HCT116 (cell line): ENCODE results near the gene ADGRL3. TPM values are rescaled to one million over a fixed set of nuclear protein-coding genes. Genes with fewer than 3 reads are reported as not detected.

Experiments
- ATAC-seq: fragments of 200-7000 bp; cut with Tn5 transposase; 2 replicates; pipeline ENCODE4 v1.9.1; 2020; ENCODE audit warnings: mild to moderate bottlenecking, moderate library complexity
- BruUV-seq: library from RNA; stranded (reverse); fragments of 400-500 nt; replicated peaks from 2 replicates; lab custom pipeline; 2021; lab: Mats Ljungman, UMichigan
- CTCF ChIA-PET: fragments of 300-600 bp; sonication (Branson Sonifier 250); formaldehyde crosslinking; loops from one replicate; lab custom pipeline; 2021; ENCODE audit warnings: antibody characterized with exemption; lab: Charles Lee
- POLR2A ChIA-PET: fragments of 300-600, 350-600 bp; sonication (Branson Sonifier 250); formaldehyde crosslinking; loops from one replicate; lab custom pipeline; 2021; ENCODE audit warnings: antibody characterized with exemption; lab: Charles Lee
- RAD21 ChIA-PET, 2 experiments: fragments of 300-600 bp; sonication (Branson Sonifier 250); formaldehyde crosslinking; loops; one replicate each; lab custom pipeline; 2023; ENCODE audit warnings: low total read pairs in 2 of 2; ENCODE audit not compliant: uncharacterized antibody in 2 of 2, unreplicated experiment in 2 of 2, low non-redundant PET in 1 of 2; lab: Charles Lee
- DNase-seq: peaks from one replicate; pipeline ENCODE4 v3.0.0-alpha.2; 2010; ENCODE audit warnings: low read depth, low spot score
- H2AFZ ChIP-seq: fragments of 200-600 bp; shearing (Covaris generic), sonication (generic); 2 replicates; pipeline ENCODE4 v1.6.1; 2017; ENCODE audit warnings: low read depth, mixed run types, mixed read lengths, antibody characterized with exemption, low read length; ENCODE audit not compliant: poor library complexity, severe bottlenecking
- H3K27ac ChIP-seq: 2 replicates; pipeline ENCODE4 v1.5.1; 2012; ENCODE audit warnings: low read depth, low read length
- H3K27me3 ChIP-seq: fragments of 200-600 bp; sonication (generic); 2 replicates; pipeline ENCODE4 v1.6.1; 2016; ENCODE audit warnings: mixed run types, low read length, mixed read lengths; ENCODE audit not compliant: insufficient read depth
- H3K36me3 ChIP-seq, 2 experiments: fragments of 200-500 bp in 1 of 2; fragments of 200-600 bp in 1 of 2; sonication (Bioruptor generic) in 1 of 2; sonication (generic) in 1 of 2; 2 replicates each; pipeline versions ENCODE4 v1.5.1 to v1.6.1; 2014 to 2016; ENCODE audit warnings: low read length in 2 of 2, inconsistent platforms in 1 of 2, mixed read lengths in 1 of 2, mixed run types in 1 of 2; ENCODE audit not compliant: insufficient read depth in 2 of 2, control insufficient read depth in 1 of 2
- H3K4me1 ChIP-seq, 2 experiments: fragments of 200-600 bp in 1 of 2; sonication (generic) in 1 of 2; 2 replicates each; pipeline versions ENCODE4 v1.5.1 to v1.6.1; 2012 to 2017; ENCODE audit warnings: low read length in 2 of 2, inconsistent platforms in 1 of 2, mild to moderate bottlenecking in 1 of 2, mixed read lengths in 1 of 2, mixed run types in 1 of 2, moderate library complexity in 1 of 2; ENCODE audit not compliant: insufficient read depth in 2 of 2, control insufficient read depth in 1 of 2
- H3K4me2 ChIP-seq: fragments of 200-600 bp; sonication (generic); 2 replicates; pipeline ENCODE4 v1.6.1; 2017; ENCODE audit warnings: mixed run types, low read length, mixed read lengths
- H3K4me3 ChIP-seq, 2 experiments: fragments of 200-600 bp in 1 of 2; sonication (generic) in 1 of 2; replicated peaks in 1 of 2; 2 replicates each; pipeline ENCODE4 v1.5.1; 2011 to 2016; ENCODE audit warnings: low read length in 2 of 2, control low read depth in 1 of 2, low read depth in 1 of 2, mild to moderate bottlenecking in 1 of 2, mixed read lengths in 1 of 2, mixed run types in 1 of 2
- H3K79me2 ChIP-seq: fragments of 200-600 bp; sonication (generic); 2 replicates; pipeline ENCODE4 v1.6.1; 2017; ENCODE audit warnings: mild to moderate bottlenecking, mixed run types, low read length, moderate library complexity, mixed read lengths; ENCODE audit not compliant: insufficient read depth
- H3K9ac ChIP-seq: fragments of 200-600 bp; sonication (generic); 2 replicates; pipeline ENCODE4 v1.6.1; 2016; ENCODE audit warnings: low read length, mixed read lengths
- H3K9me2 ChIP-seq: fragments of 200-600 bp; sonication (generic), shearing (Covaris generic); 2 replicates; pipeline ENCODE4 v1.6.1; 2017; ENCODE audit warnings: mixed run types, mild to moderate bottlenecking, moderate library complexity; ENCODE audit not compliant: insufficient read depth
- H3K9me3 ChIP-seq, 2 experiments: fragments of 200-500 bp in 1 of 2; fragments of 200-600 bp in 1 of 2; sonication (Bioruptor generic) in 1 of 2; sonication (generic) in 1 of 2; 2 replicates each; pipeline ENCODE4 v1.6.1; 2014 to 2017; ENCODE audit warnings: low read length in 2 of 2, mixed read lengths in 2 of 2, inconsistent platforms in 1 of 2, low read depth in 1 of 2, mild to moderate bottlenecking in 1 of 2, mixed run types in 1 of 2, moderate library complexity in 1 of 2; ENCODE audit not compliant: control insufficient read depth in 1 of 2, insufficient read depth in 1 of 2
- H4K20me1 ChIP-seq: fragments of 200-600 bp; sonication (generic), shearing (Covaris generic); 2 replicates; pipeline ENCODE4 v1.6.1; 2017; ENCODE audit warnings: mixed run types, mild to moderate bottlenecking, moderate library complexity; ENCODE audit not compliant: insufficient read depth
- ATF3 ChIP-seq: IDR thresholded peaks from 2 replicates; pipeline ENCODE4 v1.6.1; 2012
- EGR1 ChIP-seq: IDR thresholded peaks from 2 replicates; pipeline ENCODE4 v1.6.1; 2012; ENCODE audit warnings: low read depth
- ELF1 ChIP-seq: IDR thresholded peaks from 2 replicates; pipeline ENCODE4 v1.6.1; 2012; ENCODE audit warnings: low read depth, borderline replicate concordance
- EZH2 ChIP-seq: fragments of 200-600 bp; sonication (generic); IDR thresholded peaks from 2 replicates; pipeline ENCODE4 v1.6.1; 2017; ENCODE audit warnings: antibody characterized with exemption, mixed run types
- EZH2phosphoT487 ChIP-seq: fragments of 200-600 bp; IDR thresholded peaks from 2 replicates; pipeline ENCODE4 v1.6.1; 2018; ENCODE audit warnings: antibody characterized with exemption, borderline replicate concordance
- FOSL1 ChIP-seq: IDR thresholded peaks from 2 replicates; pipeline ENCODE4 v1.6.1; 2012; ENCODE audit warnings: low read depth
- JUND ChIP-seq: IDR thresholded peaks from 2 replicates; pipeline ENCODE4 v1.6.1; 2012
- MAX ChIP-seq: IDR thresholded peaks from 2 replicates; pipeline ENCODE4 v1.6.1; 2012
- POLR2AphosphoS5 ChIP-seq: IDR thresholded peaks from 2 replicates; pipeline ENCODE4 v1.6.1; 2011; ENCODE audit warnings: mild to moderate bottlenecking, low read depth, low read length, moderate library complexity
- RAD21 ChIP-seq: IDR thresholded peaks from 2 replicates; pipeline ENCODE4 v1.6.1; 2012; ENCODE audit warnings: low read depth, mild to moderate bottlenecking
- SP1 ChIP-seq: IDR thresholded peaks from 2 replicates; pipeline ENCODE4 v1.6.1; 2012; ENCODE audit warnings: low read depth
- SRF ChIP-seq: IDR thresholded peaks from 2 replicates; pipeline ENCODE4 v1.6.1; 2012; ENCODE audit warnings: low read depth
- TCF7L2 ChIP-seq: IDR thresholded peaks from 2 replicates; pipeline ENCODE4 v1.7.0; 2011; ENCODE audit warnings: borderline replicate concordance, inconsistent platforms; ENCODE audit not compliant: insufficient read depth, insufficient read length; ENCODE audit errors: extremely low read depth
- YY1 ChIP-seq: IDR thresholded peaks from 2 replicates; pipeline ENCODE4 v1.6.1; 2011; ENCODE audit warnings: low read length, low read depth, moderate library complexity, mild to moderate bottlenecking; ENCODE audit not compliant: insufficient replicate concordance; ENCODE audit errors: extremely low read depth
- ZNF274 ChIP-seq: fragments of 200-500 bp; sonication (Bioruptor generic); IDR thresholded peaks from 2 replicates; pipeline ENCODE4 v1.6.1; 2014; ENCODE audit warnings: mild to moderate bottlenecking, low read depth, low read length, inconsistent platforms
- intact Hi-C: fragments of 100-400 bp; cut with micrococcal nuclease; formaldehyde crosslinking; loops from 2 replicates; pipeline ENCODE4 v1.10.0; 2022
- total RNA-seq: library from RNA; stranded (reverse); gene quantifications from one replicate; pipeline ENCODE4 v1.2.1, GENCODE V29; 2021; ENCODE audit not compliant: unreplicated experiment

Gene ADGRL3
- total RNA-seq, 1 experiment from 2014 or later: not detected

GRCh38 chr4:61198686-61199085 lies 1.4 kb upstream of the ADGRL3 start:
- no TSS peak for BruUV-seq
- Histone ChIP-seq H3K27ac (no peak overlapping the region), H3K9ac (no peak overlapping the region), H3K4me1 (no peaks in the 10 kb centered on the region), H3K4me2 (no peak overlapping the region), H3K36me3 (no peaks in the 10 kb centered on the region), H3K9me3 (peaks cover 9 to 25% of the 10 kb centered on the region in 2 experiments; a peak in 2 of 4 replicates), H3K79me2 (no peaks in the 10 kb centered on the region), H3K4me3 (no peak overlapping the region), H3K9me2 (no peaks in the 10 kb centered on the region), H3K27me3 (no peaks in the 10 kb centered on the region), H2AFZ (no peak overlapping the region), H4K20me1 (no peaks in the 10 kb centered on the region)
- no peak for ATAC-seq
- CTCF ChIA-PET: no interaction called here
- TF ChIP-seq SP1 (no peak), POLR2AphosphoS5 (no peak), SRF (no peak), EZH2phosphoT487 (no peak), MAX (no peak), ZNF274 (no peak), RAD21 (no peak), FOSL1 (no peak), ELF1 (no peak), ATF3 (no peak), EZH2 (no peak), YY1 (no peak), JUND (no peak), TCF7L2 (no peak), EGR1 (no peak)
- RAD21 ChIA-PET: no interaction called here
- intact Hi-C loops: no loop called here
- POLR2A ChIA-PET: no interaction called here
- no peak for DNase-seq
